WTC11 (cell line): Measurements from ENCODE around the gene NPW. TPM values are rescaled to one million over a fixed set of nuclear protein-coding genes. Genes with fewer than 3 reads are reported as not detected.

Experiments
- ATAC-seq: fragments of 200-7000 bp; cut with Tn5 transposase; 2 replicates; pipeline ENCODE4 v1.10.0; 2021; ENCODE audit warnings: mild to moderate bottlenecking, moderate library complexity
- CTCF ChIA-PET: fragments of 300-600 bp; sonication (Branson Sonifier 250); formaldehyde crosslinking; loops from one replicate; lab custom pipeline; 2021; ENCODE audit warnings: antibody characterized with exemption; lab: Charles Lee
- POLR2A ChIA-PET: fragments of 350-600 bp; sonication (Branson Sonifier 250); formaldehyde crosslinking; loops from one replicate; lab custom pipeline; 2021; ENCODE audit warnings: antibody characterized with exemption; lab: Charles Lee
- DNase-seq: peaks from one replicate; pipeline ENCODE4 v3.0.0; 2021; ENCODE audit warnings: low spot score
- H3K27ac Mint-ChIP-seq: 2 replicates; pipeline ENCODE4 v1.8.0; 2021; ENCODE audit warnings: mixed read lengths
- H3K27me3 Mint-ChIP-seq: 2 replicates; pipeline ENCODE4 v1.8.0; 2021; ENCODE audit warnings: low read depth, mild to moderate bottlenecking, moderate library complexity, mixed read lengths
- H3K36me3 Mint-ChIP-seq: 2 replicates; pipeline ENCODE4 v1.8.0; 2021; ENCODE audit warnings: mixed read lengths
- H3K4me1 Mint-ChIP-seq: 2 replicates; pipeline ENCODE4 v1.8.0; 2022; ENCODE audit warnings: mixed read lengths
- H3K4me3 Mint-ChIP-seq: 2 replicates; pipeline ENCODE4 v1.8.0; 2021; ENCODE audit warnings: mild to moderate bottlenecking, moderate library complexity, mixed read lengths
- H3K9me3 Mint-ChIP-seq: 2 replicates; pipeline ENCODE4 v1.8.0; 2021; ENCODE audit warnings: mixed read lengths
- FOXK1 ChIP-seq: sonication (generic); formaldehyde crosslinking; IDR thresholded peaks from 2 replicates; pipeline ENCODE4 v1.8.0; 2022; ENCODE audit warnings: mild to moderate bottlenecking, moderate library complexity, missing genetic modification reagents
- HMGA2 ChIP-seq: fragments of 250-450 bp; sonication (Bioruptor Pico); IDR thresholded peaks from 2 replicates; pipeline ENCODE4 v1.4.0; 2021; ENCODE audit warnings: mild to moderate bottlenecking, moderate library complexity
- HMGXB4 ChIP-seq: sonication (generic); formaldehyde crosslinking; IDR thresholded peaks from 2 replicates; pipeline ENCODE4 v1.8.1; 2023; ENCODE audit warnings: mild to moderate bottlenecking, moderate library complexity, missing genetic modification reagents
- IRF2 ChIP-seq: sonication (generic); formaldehyde crosslinking; IDR thresholded peaks from 2 replicates; pipeline ENCODE4 v1.8.0; 2022; ENCODE audit warnings: low read depth, missing genetic modification reagents, borderline replicate concordance
- KAT7 ChIP-seq: sonication (generic); formaldehyde crosslinking; IDR thresholded peaks from 2 replicates; pipeline ENCODE4 v1.8.1; 2023; ENCODE audit warnings: missing genetic modification reagents, mild to moderate bottlenecking, borderline replicate concordance
- MXD4 ChIP-seq: fragments of 250-450 bp; sonication (Bioruptor Pico); IDR thresholded peaks from 2 replicates; pipeline ENCODE4 v1.8.0; 2021; ENCODE audit warnings: mild to moderate bottlenecking, moderate library complexity, borderline replicate concordance
- MYBL2 ChIP-seq: sonication (generic); formaldehyde crosslinking; IDR thresholded peaks from 2 replicates; pipeline ENCODE4 v1.8.1; 2023; ENCODE audit warnings: mild to moderate bottlenecking, moderate library complexity, missing genetic modification reagents
- SMAD4 ChIP-seq: sonication (generic); formaldehyde crosslinking; IDR thresholded peaks from 2 replicates; pipeline ENCODE4 v1.8.0; 2022; ENCODE audit warnings: mild to moderate bottlenecking, missing genetic modification reagents
- SOX15 ChIP-seq: fragments of 250-450 bp; sonication (Bioruptor Pico); IDR thresholded peaks from 2 replicates; pipeline ENCODE4 v1.9.0; 2021; ENCODE audit warnings: mild to moderate bottlenecking
- TCF7 ChIP-seq: sonication (generic); formaldehyde crosslinking; IDR thresholded peaks from 2 replicates; pipeline ENCODE4 v1.8.0; 2022; ENCODE audit warnings: mild to moderate bottlenecking, low read depth, missing genetic modification reagents, moderate library complexity
- TP53 ChIP-seq: sonication (generic); formaldehyde crosslinking; IDR thresholded peaks from 2 replicates; pipeline ENCODE4 v1.8.1; 2023; ENCODE audit warnings: mild to moderate bottlenecking, missing genetic modification reagents
- ZBTB21 ChIP-seq: sonication (generic); formaldehyde crosslinking; IDR thresholded peaks from 2 replicates; pipeline ENCODE4 v1.8.1; 2023; ENCODE audit warnings: mild to moderate bottlenecking, missing genetic modification reagents, borderline replicate concordance
- ZMAT4 ChIP-seq: fragments of 250-450 bp; sonication (Bioruptor Pico); IDR thresholded peaks from 2 replicates; pipeline ENCODE4 v1.9.0; 2021; ENCODE audit warnings: mild to moderate bottlenecking
- ZNF512 ChIP-seq: sonication (generic); formaldehyde crosslinking; IDR thresholded peaks from 2 replicates; pipeline ENCODE4 v1.8.1; 2022; ENCODE audit warnings: missing genetic modification reagents, borderline replicate concordance
- ZNF671 ChIP-seq: fragments of 250-450 bp; sonication (Bioruptor Pico); IDR thresholded peaks from 2 replicates; pipeline ENCODE4 v1.8.0; 2021; ENCODE audit warnings: mild to moderate bottlenecking
- total RNA-seq: library from RNA; stranded (reverse); gene quantifications from 3 replicates; pipeline ENCODE4 v1.2.3, GENCODE V29; 2021
- TF ChIP-seq, protein P1 (sequence below): sonication (generic); formaldehyde crosslinking; IDR thresholded peaks from 2 replicates; pipeline ENCODE4 v1.8.0; 2022; ENCODE audit warnings: mild to moderate bottlenecking, missing genetic modification reagents
- TF ChIP-seq, protein P2 (sequence below): sonication (generic); formaldehyde crosslinking; IDR thresholded peaks from 2 replicates; pipeline ENCODE4 v1.8.1; 2022; ENCODE audit warnings: low read depth, missing genetic modification reagents, borderline replicate concordance
- TF ChIP-seq, protein P3 (sequence below): sonication (generic); formaldehyde crosslinking; conservative IDR thresholded peaks from 2 replicates; pipeline ENCODE4 v1.8.1; 2022; ENCODE audit warnings: mild to moderate bottlenecking, missing genetic modification reagents

The NPW gene
- total RNA-seq, 1 experiment from 2014 or later, result 15.2 TPM

DNA sequence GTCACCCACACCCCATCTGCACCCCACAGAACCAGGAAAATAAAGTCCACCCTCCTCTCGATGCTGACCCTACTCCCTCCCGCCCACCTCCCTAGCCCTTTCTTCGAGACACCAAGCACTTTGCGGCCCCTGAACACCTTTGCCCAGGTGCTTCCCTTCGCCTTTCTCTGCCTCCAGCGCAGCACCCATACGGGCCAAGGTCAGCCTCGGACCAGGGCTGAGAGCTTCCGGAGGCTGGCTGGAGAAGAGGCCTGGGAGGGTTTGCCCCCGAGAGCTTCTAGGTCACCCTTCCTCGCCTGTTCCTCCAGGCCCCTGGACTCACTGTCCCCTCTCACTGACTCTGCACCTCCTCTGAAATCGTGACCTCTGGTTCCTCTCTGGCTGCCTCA is 4.4 kb downstream of the NPW start:
- TF ChIP-seq, protein P1, sequence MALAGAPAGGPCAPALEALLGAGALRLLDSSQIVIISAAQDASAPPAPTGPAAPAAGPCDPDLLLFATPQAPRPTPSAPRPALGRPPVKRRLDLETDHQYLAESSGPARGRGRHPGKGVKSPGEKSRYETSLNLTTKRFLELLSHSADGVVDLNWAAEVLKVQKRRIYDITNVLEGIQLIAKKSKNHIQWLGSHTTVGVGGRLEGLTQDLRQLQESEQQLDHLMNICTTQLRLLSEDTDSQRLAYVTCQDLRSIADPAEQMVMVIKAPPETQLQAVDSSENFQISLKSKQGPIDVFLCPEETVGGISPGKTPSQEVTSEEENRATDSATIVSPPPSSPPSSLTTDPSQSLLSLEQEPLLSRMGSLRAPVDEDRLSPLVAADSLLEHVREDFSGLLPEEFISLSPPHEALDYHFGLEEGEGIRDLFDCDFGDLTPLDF (CRISPR knock-in tag), result no peak
- no peak for TF ChIP-seq IRF2
- TF ChIP-seq SOX15 (CRISPR knock-in tag), result no peak
- TF ChIP-seq SMAD4 (CRISPR knock-in tag), result no peak
- TF ChIP-seq, protein P2, sequence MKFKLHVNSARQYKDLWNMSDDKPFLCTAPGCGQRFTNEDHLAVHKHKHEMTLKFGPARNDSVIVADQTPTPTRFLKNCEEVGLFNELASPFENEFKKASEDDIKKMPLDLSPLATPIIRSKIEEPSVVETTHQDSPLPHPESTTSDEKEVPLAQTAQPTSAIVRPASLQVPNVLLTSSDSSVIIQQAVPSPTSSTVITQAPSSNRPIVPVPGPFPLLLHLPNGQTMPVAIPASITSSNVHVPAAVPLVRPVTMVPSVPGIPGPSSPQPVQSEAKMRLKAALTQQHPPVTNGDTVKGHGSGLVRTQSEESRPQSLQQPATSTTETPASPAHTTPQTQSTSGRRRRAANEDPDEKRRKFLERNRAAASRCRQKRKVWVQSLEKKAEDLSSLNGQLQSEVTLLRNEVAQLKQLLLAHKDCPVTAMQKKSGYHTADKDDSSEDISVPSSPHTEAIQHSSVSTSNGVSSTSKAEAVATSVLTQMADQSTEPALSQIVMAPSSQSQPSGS (CRISPR knock-in tag), result no peak
- no peak for TF ChIP-seq TP53 (CRISPR knock-in tag)
- no peak for TF ChIP-seq ZMAT4 (CRISPR knock-in tag)
- no peak for TF ChIP-seq MXD4 (CRISPR knock-in tag)
- TF ChIP-seq MYBL2, result no peak
- no peak for TF ChIP-seq FOXK1 (CRISPR knock-in tag)
- no peak for TF ChIP-seq ZNF671 (CRISPR knock-in tag)
- no peak for TF ChIP-seq HMGXB4
- no peak for TF ChIP-seq ZBTB21 (CRISPR knock-in tag)
- TF ChIP-seq KAT7, result no peak
- TF ChIP-seq ZNF512 (CRISPR knock-in tag), result no peak
- no peak for TF ChIP-seq TCF7 (CRISPR knock-in tag)
- TF ChIP-seq, protein P3, sequence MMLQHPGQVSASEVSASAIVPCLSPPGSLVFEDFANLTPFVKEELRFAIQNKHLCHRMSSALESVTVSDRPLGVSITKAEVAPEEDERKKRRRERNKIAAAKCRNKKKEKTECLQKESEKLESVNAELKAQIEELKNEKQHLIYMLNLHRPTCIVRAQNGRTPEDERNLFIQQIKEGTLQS (CRISPR knock-in tag), result no peak
- no peaks in the 10 kb centered on the region for H3K36me3 Mint-ChIP-seq
- ChIA-PET CTCF (interaction anchor here (0.6 to 3.5 kb wide), 14 partner anchors 8 to 514 kb away, joined by 3 to 42 read pairs (median 9); partner anchors contain the start of genes NTHL1, PDPK1, TRAF7 and TSC2), POLR2A (interaction anchor here (1.5 kb wide), 1 partner anchor 20 kb away, joined by 4 read pairs; no protein-coding TSS in a partner anchor)
- peaks cover 65% of the 10 kb centered on the region for H3K27me3 Mint-ChIP-seq
- H3K27ac Mint-ChIP-seq, result no peak overlapping the region
- no peak for DNase-seq
- H3K4me1 Mint-ChIP-seq, result peaks cover 14% of the 10 kb centered on the region
- H3K9me3 Mint-ChIP-seq, result no peaks in the 10 kb centered on the region
- ATAC-seq, result no peak
- H3K4me3 Mint-ChIP-seq, result peak overlapping the region; percentile 50

- no peaks in the 10 kb centered on the region for H3K9me3 Mint-ChIP-seq
- no peak overlapping the region for H3K4me3 Mint-ChIP-seq
- TF ChIP-seq HMGA2 (CRISPR knock-in tag), result no peak
- ChIA-PET POLR2A (interaction anchor here (0.7 kb wide), 1 partner anchor 122 kb away, joined by 3 read pairs; no protein-coding TSS in a partner anchor), CTCF (interaction anchor here (0.6 to 3.5 kb wide), 4 partner anchors 9 to 118 kb away, joined by 3 to 27 read pairs (median 4); partner anchors contain the start of genes NTHL1 and TSC2)
- ATAC-seq (no peak), DNase-seq (no peak)
- H3K4me1 Mint-ChIP-seq, result peaks cover 14% of the 10 kb centered on the region
- no peaks in the 10 kb centered on the region for H3K36me3 Mint-ChIP-seq
- peaks cover 54% of the 10 kb centered on the region for H3K27me3 Mint-ChIP-seq
- no peak overlapping the region for H3K27ac Mint-ChIP-seq
Observed at GRCh38 chr16:2025251-2025650, 5.7 kb downstream of the NPW start.
